Measurements from ENCODE around the gene PARN. TPM values are rescaled to one million over a fixed set of nuclear protein-coding genes. Genes with fewer than 3 reads are reported as not detected.

PARN gene
- total and polyA plus RNA-seq, 9 of the 15 experiments (the other 6 are each of a cell fraction or from before 2014, with no cell fraction given): 9.6 to 51.3 (median 40.4) TPM

- TF ChIP-seq HES1 (IDR thresholded peaks at IDR 0.05; ENCODE audit: low read depth): no peak
- no peak for TF ChIP-seq ETV1 (tag; conservative IDR thresholded peaks at IDR 0.05; ENCODE audit: low read depth)
- TF ChIP-seq NCOA4 (IDR thresholded peaks at IDR 0.05; ENCODE audit: partially characterized antibody): no peak
- TF ChIP-seq ZNF12 (CRISPR knock-in tag; IDR thresholded peaks at IDR 0.05): no peak
- peak in 1 of 3 experiments; percentile 62 for TF ChIP-seq YY1 (IDR thresholded peaks at IDR 0.05; ENCODE audit: borderline replicate concordance in 1 of 3, control insufficient read depth in 1 of 3, extremely low read depth in 1 of 3, insufficient read depth in 3 of 3, insufficient read length in 1 of 3, insufficient replicate concordance in 2 of 3, low read depth in 1 of 3, low read length in 2 of 3)
- no peak for TF ChIP-seq GTF2E2 (tag; IDR thresholded peaks at IDR 0.05)
- no peak for TF ChIP-seq CBX1 (IDR thresholded peaks at IDR 0.05; ENCODE audit: low read depth)
- TF ChIP-seq HDAC6 (IDR thresholded peaks at IDR 0.05; ENCODE audit: low read depth, low read length): no peak
- TF ChIP-seq E2F6 (IDR thresholded peaks at IDR 0.05; ENCODE audit: borderline replicate concordance in 1 of 2, extremely low read depth in 1 of 2, insufficient read depth in 1 of 2, insufficient read length in 1 of 2, low read depth in 1 of 2, low read length in 1 of 2, poor library complexity in 1 of 2, severe bottlenecking in 1 of 2): peak; percentile 48 to 85
- no peak for TF ChIP-seq RBM34 (IDR thresholded peaks at IDR 0.05; ENCODE audit: borderline replicate concordance, insufficient read depth, low read length)
- no peak for TF ChIP-seq ZNF274 (IDR thresholded peaks at IDR 0.05; ENCODE audit: borderline replicate concordance, low read depth, low read length)
- TF ChIP-seq L3MBTL2 (IDR thresholded peaks at IDR 0.05): peak; percentile 81
- peak; percentile 51 for TF ChIP-seq TAF9B (IDR thresholded peaks at IDR 0.05; ENCODE audit: partially characterized antibody)
- TF ChIP-seq POLR2H (tag; IDR thresholded peaks at IDR 0.05; ENCODE audit: low read depth): no peak
- TF ChIP-seq DLX4 (CRISPR knock-in tag; IDR thresholded peaks at IDR 0.05): no peak
- TF ChIP-seq ATF2 (CRISPR knock-in tag; IDR thresholded peaks at IDR 0.05): no peak
- peak; percentile 86 for TF ChIP-seq DACH1 (IDR thresholded peaks at IDR 0.05; ENCODE audit: partially characterized antibody)
- TF ChIP-seq JUND (IDR thresholded peaks at IDR 0.05; ENCODE audit: borderline replicate concordance, low read depth, low read length): peak; percentile 84
- peak; percentile 75; the same call in 2 of the 3 replicates for TF ChIP-seq JUND (tag; IDR thresholded peaks at IDR 0.05; ENCODE audit: borderline replicate concordance, low read depth, low read length)
- no peak for TF ChIP-seq OTX1 (CRISPR knock-in tag; IDR thresholded peaks at IDR 0.05)
- no peak for TF ChIP-seq PTBP1 (IDR thresholded peaks at IDR 0.05; ENCODE audit: low read depth, low read length)
- no peak for TF ChIP-seq XRCC4 (IDR thresholded peaks at IDR 0.05; ENCODE audit: extremely low read depth, insufficient read depth, insufficient read length)
- TF ChIP-seq HDAC2 (IDR thresholded peaks at IDR 0.05): peak; percentile 72; the same call in 1 of the 2 replicates
- TF ChIP-seq KDM1A (IDR thresholded peaks at IDR 0.05): peak; percentile 66 to 68
These were observed 128.5 kb downstream of the PARN start (continued) for GRCh38 chr16:14501331-14502255.

Data from K562 (cell line).